Middle frontal gyrus (tissue), 1 donor: ENCODE results near the gene UBE2O.

Experiments used
- DNase-seq: peaks from one replicate; pipeline ENCODE4 v3.0.0-alpha.2; 2015; ENCODE audit warnings: low spot score; ENCODE audit errors: extremely low spot score

Gene UBE2O

DNA sequence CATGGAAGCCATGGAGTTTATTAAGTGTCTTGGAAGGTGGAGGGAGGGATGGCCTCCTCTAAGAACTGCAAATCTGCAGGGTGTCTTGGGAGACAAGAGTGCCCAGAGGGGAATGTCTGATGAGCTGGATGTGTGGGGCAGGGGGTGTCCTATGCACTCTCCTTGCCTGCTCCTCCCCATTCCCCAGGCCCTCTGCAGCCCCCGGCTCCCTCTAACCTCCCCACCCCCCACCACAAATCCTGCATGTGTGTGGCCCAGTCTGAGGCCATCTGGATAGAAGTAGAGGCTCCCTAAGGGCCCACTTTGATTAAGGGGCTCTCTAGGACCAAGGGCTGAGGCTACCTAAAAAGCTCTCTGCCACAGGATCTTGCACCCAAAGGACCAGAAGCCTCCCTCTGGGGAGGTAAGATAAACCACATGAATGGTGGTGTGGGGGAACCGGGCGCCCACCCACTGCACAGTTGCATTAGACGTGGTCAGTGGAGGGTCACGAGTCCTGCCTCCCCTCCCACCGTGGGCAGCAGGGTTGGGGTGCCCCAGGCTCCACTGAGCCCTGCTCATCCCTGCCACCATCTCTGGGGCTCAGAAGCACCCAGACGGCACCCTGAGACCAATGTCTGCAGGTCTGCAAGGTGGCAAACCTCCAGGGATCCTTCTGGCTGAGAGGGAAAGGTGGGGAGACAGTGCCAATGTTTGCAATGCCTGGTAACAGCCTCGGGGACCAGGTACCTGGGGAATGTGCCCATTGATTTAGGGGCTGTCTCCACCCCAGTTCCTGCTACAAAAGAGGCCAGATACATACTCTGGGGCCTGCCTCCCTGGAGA lies 15.1 kb upstream of the UBE2O start:
- DNase-seq: no peak

DNA sequence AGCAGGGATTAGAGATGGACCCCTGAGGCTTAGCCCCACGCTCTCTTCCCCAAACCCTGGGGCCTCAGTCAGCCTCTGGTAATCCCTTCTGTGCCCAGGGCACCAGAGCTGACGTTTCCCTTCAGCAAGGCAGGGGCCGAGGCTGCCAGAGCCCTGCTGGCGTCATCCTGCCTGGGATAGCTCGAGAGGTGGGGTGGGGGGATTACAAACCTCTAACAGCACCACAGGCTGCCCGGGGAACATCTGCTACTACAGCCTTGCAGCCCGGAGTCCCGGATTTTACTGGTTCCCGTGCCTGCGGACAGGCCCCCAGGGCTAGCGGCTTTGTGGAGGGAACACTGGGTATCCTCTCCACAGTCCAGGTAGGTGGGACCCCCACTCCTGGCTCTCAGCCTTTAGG lies 14.4 kb upstream of the UBE2O start, which contains the start of gene AANAT:
Gene AANAT, plus strand, starts transcription at position 238 of the 400 bp plus-strand sequence. CDS start 1,144 bp downstream, outside the sequence.
- no peak for DNase-seq

DNA sequence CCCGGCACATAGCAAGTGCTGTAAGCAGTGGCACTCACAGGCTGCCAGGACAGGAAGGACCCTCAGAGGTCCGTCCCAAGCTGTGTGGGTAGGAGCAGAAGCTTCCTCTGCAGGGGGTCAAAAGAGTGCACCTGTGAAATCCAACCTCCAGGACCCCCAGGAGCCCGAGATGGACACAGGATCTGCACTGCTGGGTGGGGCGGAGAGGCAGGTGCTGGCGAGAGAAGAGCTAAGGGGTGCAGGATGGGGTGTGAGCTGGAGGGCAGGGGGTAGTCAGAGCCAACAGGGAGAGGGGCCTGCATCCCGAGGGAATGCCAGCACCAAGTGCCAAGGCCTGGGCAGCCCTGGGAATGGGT lies 13.8 kb upstream of the UBE2O start:
- no peak for DNase-seq

DNA sequence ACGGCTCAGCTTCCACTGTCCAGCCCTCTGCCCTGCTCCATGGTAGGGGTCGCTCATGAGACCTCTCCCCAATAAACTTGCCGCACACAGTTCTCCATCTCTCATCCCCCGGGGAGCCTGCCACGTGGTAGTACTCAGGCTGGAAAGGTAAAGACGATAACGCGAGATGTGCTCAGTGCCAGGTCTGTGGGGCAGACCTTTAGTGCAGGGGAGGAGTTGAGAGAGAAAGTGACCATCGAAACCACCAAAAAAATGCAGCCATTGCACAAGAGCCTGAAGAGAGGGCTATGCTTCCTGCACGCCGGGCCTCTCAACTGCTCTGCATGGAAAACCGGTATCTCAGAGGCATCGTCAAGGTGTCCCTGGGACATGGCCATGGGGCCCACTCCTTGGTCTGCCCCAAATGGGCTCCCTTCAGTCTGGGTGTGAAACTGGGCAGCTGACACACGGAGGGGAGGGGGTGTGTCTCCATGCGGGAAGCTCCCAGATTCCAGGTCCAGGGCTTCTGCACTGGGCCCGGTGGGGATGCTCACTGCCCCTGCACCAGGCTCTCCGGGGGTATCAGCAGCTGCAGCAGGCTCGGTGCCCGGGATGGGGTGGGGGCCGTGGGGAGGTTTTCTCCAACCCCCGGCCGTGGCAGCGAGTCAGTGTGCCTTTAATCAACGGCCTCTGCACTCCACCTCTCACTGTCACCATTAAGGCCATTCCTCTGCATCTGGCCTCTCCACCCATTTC lies 9.8 kb upstream of the UBE2O start:
- DNase-seq: no peak

DNA sequence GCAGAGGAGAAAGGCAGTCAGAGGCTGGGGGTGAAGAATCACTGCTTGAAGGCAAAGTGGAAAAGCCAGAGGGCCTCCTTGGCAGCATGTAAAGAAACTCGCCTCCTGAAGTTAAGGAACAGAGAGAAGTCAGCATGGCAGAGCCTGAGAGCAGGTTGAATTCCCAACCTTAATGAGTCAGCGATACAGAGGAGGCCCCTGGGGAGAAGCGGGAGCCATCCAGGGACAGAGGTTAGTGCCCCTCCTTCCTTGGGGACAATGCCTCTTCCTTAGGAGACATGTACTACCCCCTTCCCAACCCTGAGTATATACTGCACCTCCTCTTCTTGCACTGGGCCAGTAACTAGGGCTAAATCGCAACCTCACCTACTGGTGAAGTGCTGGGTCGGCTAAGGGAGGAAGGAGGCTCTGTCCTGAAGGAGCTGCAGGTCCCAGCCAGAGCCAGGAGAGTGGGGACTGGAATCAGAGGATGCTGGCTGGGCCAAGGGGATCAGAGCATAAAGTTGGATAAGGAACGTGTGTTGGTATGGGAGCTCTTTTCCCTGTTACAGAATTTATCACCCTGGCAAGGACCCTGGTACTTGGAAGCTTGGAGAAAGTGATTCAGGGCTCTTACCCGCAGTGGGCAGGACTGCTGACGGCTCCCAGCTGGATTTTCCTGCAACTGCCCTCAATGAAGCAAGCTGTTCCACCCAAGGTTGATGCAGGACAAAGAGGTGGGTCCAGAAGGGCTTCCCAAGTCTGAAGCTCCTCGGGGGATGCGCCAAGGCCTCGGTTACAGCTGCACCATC lies 9.0 kb upstream of the UBE2O start:
- no peak for DNase-seq

DNA sequence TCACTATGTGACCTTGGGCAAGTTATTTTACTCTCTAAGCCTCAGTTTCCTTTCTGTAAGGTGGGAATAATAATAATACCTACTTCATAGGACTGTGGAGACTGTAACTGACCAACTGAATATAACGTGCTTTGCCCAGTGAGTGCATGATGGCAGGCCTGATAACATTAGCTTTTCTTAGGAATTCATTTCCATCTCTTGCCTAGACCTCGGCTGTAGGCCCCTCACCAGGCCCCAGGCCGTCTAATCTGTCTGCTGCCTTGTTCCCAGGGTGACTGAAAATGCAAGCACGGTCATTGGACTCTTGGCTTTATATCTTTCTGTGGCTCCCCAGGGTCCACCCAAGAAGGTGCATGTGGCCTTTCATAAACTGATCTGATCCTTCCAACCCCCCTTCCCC lies 6.7 kb upstream of the UBE2O start:
- no peak for DNase-seq

DNA sequence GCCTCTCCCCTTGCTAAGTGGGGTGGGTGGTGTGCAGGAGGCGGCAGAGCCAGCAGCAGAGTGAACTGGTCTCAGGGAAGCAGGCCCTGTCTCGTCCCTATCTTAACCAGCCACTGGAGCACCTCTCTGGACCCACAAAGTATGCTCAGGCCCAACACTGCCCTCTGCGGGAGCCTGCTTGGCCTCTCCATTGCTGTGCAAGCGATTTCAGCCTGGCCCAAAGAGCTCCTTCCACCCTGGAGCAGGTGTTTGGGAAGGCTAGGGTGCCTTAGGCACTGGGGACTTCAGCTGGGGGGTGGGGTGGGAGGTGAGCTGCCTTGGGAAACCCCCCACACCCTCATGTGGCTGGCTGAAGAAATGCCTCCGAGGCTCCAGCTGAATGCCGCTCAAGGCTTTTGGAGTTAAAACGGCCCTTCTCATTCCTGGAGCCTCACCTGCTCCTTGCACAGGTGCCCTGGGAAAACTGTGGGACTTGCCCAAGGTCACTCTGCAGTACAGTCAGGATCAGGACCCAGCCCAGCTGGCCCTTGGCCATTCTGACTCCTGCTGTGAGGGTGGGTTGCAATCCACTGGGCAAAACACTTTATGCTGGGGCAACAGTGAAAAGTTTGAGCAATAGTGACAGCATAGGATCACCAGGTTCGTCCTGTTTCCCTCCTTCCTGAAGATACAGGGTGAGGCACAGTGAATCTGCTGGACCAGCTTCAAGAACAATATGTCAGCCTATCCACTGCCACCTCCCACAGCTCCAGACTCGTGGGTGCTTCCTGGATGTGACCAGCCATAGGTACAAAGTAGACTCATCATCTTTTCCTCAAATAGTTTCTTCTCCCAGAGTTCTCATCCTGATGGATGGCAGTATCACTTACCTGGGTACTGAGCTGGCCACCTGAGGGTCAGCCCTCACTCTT lies 5.9 kb upstream of the UBE2O start:
- no peak for DNase-seq

DNA sequence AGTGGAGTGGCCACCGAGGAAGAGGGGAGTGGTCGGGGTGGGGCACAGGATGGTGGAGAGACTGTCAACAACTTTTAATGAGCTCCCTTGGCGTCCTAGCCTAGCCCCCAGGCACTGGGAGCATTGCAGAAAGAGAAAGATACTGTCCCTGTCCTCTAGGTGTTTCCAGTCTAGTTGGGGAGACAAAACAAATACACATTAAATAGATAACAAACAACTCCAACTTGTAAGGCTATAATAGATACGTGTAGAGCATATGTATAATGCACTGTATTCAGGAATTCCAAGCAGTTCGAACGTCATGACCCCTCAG lies 435 bp upstream of the UBE2O start:
- DNase-seq: no peak

DNA sequence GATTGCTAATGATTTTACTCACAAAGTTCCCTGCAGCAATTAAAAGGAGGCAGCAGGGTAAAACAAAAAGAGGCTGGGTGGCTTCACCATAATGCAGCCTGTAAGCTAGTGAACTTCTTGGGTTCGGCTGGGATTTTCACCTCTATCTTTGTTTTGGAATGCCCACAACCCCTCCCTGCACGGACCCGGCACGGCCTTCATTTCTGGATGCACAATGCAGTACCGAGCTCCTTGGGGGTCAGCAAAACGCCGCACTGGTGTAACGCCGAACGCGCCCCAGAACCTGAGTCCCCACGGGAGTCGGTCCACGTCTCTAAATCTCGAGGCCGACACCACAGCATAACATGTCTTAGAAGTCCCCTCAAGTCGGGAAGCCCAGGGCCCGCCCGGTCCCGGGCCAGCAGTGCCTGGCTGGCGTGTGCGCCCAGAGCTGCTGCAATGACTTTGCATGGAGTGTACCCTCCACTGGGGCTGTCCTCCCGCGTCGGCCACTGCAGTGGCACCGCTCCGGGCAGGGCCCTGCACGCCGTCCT lies 759 bp downstream of the UBE2O start:
- DNase-seq: no peak

DNA sequence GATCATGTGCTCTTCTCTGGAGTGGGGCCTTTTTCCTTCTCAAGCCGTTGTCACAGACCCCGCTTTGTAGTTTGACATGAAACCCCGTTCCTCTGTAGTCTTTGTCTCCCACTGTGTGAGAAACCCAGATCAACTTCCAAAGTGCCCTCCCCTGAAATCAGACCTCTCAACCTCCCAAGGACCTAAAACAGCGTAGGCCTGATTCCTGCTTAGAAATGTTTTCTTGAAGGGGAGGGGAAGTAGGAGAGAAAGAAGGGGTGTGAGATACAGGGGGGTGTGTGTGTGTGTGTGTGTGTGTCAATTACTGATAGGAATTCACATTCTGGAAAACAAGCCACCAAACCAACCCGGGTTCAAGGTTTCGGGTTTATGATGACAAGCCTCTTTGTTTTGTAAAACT lies 1.4 kb downstream of the UBE2O start:
- DNase-seq: no peak

DNA sequence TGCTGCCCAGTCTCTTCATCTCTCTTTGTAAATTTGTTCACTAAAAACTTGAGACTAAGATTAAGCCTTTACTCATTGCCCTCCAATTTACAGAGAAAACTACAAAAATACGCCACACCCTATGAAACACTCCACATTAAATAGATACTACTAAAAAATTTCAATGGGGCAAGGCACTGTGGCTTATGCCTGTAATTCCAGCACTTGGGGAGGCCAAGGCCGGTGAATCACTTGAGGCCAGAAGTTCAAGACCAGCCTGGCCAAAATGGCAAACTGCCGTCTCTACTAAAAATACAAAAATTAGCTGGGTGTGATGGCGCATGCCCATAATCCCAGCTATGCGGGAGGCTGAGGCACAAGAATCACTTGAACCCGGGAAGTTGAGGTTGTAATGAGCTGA lies 3.8 kb downstream of the UBE2O start:
- DNase-seq: no peak

DNA sequence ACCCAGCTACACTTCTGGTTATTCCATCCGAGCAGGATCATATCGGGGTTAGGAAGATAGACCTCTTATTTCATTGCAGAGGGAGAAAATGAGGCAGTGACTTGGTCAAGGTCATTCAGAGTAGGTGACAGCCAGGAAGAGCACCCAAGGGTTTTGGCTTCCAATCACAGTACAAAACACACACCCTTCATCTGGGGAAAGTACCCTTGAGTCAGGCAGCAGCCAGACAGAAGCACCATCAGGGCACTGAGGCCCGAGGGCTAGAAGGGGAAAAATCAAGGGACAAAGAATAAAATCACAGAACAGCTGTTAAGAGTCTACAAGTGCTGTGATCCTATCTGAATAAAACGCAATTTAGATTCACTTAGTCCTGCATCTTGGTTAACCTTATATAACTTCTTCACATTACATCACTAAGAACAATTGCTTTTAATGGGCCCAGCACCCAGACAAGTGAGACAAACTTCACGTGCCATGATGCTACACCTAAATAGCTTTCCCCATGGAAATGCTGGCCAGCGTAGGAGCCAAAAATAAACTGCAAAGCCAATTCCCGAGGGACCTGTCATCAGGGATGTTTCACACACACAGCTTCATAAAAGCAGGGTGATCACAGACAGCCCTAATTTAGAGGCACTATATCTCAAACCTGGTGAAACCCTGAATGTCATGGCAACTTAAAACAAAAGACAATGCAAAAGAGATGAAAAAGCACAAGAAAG lies 4.9 kb downstream of the UBE2O start:
- DNase-seq: no peak

DNA sequence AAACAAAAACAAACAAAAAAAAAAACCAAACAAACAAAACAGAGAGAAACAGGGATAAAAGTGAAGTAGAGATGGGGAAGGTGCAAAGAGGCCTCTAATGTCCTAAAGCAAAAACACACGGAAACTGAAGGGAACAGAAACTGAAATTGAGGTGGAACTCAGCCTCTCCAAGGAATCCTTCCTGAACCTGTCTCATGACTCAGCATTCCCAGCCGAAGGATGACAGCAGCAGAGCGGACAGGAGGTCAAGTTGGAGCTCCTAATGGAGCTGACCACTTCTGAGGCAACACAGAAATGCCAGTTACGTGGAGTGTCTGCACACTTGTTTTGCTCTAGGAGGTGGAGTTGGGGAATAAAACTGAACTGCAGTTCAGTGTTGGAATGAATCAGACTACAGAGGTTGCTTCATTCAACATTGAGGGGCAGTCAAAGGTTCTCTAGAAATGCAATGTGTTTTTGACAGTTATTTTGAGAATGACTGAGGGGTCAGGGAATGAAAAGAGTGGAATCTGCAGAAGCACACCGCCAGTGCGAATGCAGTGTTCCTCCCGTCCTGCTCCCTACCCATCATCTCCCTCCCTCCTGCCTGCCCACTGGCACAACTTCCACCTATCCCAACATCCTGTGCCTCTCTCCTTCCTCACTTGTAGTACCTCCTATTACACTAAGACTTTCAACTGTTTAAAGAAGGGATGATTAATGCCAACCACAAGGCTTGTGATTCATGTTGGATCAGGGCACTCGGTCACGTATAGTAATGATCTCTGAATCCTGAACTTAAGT lies 6.3 kb downstream of the UBE2O start:
- no peak for DNase-seq

DNA sequence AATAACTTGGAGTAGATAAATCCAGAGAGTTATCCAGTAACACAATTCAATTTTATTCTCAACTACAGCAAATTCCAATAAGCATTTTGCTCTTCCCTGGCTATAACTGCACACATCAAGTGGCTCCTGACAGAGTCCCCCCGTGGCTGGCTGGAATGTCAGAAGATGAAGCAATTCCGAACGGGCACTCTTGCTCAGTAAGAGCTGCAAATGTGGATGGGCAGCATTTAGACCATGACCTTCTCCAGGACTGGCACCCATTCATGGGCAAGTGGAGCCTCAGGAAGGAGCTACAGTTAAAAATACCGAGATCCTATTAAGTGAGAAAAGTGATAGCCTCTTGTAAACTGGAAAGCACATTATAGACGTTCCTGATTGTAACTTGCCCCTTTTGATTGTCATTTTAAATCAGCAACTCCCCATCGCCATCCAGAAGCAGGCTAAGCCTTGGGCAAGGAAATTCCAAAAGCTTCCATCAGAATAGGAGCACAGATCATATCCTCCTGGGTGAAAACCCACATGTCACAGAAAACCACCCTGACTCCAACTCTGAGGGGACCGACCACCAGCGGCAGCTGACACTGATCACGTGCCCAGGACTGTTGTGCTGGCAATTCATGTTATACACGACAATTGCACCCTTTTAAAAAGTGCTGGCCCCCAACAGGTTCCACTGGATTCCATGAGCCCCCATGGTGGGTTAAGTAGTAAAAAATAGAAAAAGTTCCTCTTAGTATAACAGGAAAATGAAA lies 7.1 kb downstream of the UBE2O start:
- DNase-seq: no peak

DNA sequence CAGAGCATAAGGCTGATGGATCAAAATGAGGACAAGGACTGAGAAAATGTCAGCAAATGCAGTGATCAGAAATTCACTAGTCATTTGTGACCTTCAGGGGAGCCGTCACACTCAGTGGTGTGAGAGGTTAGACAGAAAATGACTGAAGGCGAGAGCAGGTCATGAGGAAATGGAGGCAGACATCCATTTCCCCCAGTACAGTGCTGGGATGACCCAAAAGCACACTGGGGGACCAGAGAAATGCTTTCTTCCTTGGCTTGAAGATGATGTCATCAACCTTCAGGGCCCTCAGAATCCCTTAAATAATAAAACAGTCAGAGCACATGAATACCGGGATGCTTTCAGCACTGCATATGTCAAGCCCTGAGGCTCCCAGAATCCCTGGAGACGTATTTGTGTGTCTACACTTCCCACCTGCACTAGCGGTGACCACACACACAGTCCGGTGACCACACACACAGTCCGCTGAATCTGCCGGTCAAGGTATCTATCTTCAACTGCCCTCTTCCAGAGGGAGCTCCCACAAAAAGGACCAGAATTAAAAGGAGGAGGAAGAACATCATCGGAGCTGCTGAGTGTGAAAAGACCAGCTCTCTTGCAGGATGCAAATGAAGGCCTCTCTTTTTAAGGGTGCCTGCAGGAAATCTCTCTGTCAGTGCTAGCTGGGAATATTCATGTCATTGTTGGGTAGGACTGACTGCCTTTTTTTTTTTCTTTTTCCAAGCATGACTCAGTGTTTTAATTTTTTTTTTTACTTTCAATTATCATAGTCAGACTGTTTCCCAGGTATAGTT lies 8.2 kb downstream of the UBE2O start:
- DNase-seq: no peak

DNA sequence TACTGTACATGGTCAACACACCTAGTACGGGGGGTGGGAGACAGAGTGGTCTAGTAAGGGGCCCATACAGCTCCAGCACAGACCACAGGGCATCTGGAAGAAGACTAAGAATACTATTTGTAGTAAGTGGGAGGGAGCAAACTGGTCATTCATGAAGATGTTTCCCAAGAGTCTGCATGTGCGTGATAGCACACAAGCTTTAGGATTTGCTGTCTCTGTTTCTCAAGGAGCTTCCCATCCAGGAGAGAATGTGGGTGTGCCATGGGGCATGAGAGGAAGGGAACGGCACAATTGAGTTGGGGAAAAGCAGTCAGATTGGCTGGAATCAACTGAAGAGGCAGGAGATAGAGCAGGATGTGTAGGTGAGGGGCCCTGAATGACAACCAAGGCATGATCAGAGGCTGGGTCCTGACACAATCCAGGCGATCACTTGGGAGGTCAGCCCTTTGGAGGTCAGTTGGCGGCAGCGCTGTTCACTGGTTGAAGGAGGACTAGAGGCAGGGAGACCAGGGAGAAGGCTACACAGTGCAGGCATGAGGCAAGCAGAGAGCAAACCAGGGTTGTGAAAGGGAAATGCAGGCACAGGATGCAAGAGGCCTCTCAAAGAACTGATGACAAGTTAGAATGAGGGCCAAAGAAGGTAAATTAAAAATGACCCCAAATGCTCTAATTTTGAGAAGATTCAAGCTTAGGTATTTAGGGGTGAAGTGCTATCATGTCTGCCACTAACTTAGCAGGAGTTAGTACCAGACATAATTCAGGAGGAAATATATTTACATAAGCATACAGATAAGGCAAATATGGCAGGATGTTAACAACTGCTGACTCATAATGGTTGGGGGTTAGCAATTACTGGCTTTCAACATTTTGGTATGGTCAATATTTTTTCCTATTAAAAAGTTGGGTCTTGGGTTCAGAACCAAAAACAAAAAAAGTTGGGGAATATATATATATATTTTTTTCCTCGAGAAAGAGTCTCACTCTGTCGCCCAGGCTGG lies 10.3 kb downstream of the UBE2O start:
- no peak for DNase-seq
